Midbrain (tissue), 1 donor: ENCODE measurements around the gene PDLIM4.
A peak's percentile ranks its signal among the peaks of the same experiment; 100 is the strongest.

ENCODE experiments used
- DNase-seq: peaks from one replicate; lab custom pipeline; 2025; lab: John Stamatoyannopoulos, UW

Gene PDLIM4

GRCh38 chr5:132257131-132258101, at the start of gene PDLIM4:
Gene PDLIM4, plus strand, starts transcription at chr5:132257696. Its CDS starts 39 bp downstream, at chr5:132257735.
- DNase-seq, result no peak

- DNase-seq, result no peak
Observed at GRCh38 chr5:132207778-132208177, 49.7 kb upstream of the PDLIM4 start.

DNA sequence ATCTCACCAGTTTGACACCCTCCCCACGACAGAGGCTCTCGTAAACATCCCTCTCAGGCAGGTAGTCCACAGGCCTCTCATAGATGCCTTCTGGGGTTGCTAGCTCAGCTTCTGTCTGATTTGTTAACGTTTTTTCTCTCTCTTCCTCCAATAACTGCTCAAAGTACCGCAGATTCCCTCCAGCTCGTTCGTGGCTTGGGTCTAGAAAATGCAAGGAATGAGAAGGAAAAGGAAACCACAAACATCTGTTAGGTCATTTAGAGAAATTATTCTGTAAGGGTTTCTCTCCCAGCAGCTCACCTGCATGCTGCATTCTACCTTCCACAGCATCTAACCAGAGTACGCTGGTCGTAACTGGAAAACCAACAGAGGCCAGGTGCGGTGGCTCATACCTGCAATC, 48.4 kb upstream of the PDLIM4 start:
- no peak for DNase-seq

- DNase-seq, result no peak
Observed at GRCh38 chr5:132209901-132210545, 47.5 kb upstream of the PDLIM4 start.

DNA sequence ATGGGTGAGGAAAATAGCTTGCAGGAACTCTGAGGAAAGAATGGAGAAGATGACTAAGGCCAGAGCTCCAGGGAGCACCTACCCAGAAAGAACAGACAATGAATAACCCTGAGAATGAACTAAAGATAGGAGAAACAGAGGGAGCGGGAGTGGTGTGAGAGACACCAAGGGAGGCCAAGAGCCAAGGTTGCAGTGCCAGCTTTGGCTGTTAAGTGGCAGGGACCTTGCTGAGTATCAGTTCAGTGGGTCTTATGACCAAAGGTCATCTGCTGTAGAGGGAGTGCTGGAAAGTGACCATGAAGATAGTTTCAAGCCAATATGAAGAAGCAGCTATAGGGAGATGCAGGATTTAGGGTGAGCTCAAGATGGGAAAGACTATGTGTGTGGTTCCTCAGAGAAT, 46.6 kb upstream of the PDLIM4 start:
- no peak for DNase-seq

DNA sequence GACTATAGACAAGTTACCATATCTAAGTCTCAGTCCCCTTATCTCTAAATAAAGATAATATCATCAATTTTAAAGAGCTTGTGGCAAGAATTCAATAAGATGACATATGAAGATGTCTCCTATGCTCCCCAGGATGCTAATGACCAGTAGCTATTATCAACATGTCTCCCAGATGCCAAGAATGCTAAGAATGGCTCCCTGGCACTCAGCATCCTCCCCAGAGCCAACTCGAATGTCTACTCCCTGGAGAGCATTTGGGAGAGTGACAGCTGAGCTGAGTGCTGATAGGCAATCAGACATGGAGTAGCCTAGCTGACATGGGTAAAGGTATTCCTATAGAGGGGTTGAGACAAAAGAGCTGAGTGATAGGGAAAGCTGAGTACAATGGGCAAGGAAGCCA, 45.7 kb upstream of the PDLIM4 start:
- no peak for DNase-seq

DNA sequence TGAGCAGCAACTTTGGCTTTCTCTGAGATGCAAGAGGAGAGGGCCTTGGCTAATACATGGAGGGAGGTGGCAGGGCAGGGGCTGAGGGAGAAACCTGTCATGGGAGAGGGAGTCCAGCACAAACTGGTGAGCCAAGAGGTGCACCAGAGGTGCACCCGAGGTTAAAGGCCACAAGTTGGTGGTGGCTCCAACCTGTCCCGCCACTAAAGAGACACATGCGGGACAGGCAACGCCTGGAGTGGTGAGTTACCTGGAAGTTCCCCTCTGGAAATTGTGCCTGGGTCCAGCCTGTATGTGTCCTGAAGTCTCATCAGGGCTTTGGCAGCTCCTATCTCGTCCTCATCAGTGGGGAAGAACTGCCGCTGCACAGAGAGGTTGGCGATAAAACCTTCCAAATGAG, 43.8 kb upstream of the PDLIM4 start:
- DNase-seq, result no peak

DNA sequence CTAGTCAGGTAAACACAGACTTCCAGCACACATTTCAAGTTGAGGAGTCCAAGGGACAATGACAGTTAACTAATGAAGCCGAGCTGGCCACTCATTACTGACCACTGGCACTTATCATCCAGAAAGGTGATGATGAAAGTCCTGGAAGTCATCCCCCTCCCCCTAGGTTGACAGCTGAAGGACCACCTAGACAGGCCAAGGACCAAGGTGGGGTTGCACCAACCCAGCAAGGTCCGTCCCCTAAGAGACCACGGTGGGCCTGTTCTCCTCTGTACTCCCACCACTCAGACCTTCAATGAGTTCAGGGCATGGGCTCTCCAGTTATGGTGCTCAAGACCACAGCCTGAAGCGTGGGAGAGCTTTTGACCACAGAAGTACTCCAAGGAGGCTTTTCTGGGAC, 43.0 kb upstream of the PDLIM4 start:
- no peak for DNase-seq

DNA sequence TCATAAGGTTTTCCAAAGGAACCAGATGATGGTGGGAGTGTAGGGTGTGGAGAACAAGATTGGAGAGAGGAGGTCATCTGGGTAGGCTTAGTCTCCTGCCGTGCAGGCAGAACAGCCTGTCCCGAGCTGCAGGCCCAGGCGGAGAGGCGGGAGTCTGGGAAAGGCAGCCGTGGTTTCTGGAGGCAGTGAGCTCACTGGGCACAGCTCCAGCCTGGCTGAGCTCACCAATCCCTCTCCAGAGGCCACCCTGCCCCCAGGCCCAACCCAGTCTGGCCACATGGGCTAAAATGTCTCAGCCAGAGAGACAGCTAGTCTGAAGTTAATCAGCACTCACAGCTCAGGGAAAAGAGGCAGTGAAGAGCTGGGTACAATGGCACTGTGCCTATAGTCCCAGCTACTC, 42.2 kb upstream of the PDLIM4 start:
- peak; percentile 75 for DNase-seq

DNA sequence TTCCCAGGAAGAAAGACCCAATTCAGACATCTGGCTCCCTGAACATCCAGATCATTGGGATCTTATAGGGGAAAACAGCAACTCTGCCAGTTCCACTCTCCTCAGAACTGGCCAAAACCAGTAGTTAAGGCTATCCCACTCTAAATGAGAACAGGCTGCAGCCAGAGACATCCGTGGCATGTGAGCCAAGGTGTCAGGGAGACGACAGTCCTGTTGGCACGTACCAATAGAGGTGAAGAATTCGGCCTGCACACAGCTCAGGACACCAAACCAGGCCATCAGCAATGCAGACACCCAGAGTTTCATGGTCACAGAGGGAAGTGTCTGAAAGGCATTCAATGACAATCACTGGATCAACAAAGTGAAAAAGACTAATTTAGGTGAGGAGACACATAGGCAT, 39.2 kb upstream of the PDLIM4 start:
- no peak for DNase-seq

DNA sequence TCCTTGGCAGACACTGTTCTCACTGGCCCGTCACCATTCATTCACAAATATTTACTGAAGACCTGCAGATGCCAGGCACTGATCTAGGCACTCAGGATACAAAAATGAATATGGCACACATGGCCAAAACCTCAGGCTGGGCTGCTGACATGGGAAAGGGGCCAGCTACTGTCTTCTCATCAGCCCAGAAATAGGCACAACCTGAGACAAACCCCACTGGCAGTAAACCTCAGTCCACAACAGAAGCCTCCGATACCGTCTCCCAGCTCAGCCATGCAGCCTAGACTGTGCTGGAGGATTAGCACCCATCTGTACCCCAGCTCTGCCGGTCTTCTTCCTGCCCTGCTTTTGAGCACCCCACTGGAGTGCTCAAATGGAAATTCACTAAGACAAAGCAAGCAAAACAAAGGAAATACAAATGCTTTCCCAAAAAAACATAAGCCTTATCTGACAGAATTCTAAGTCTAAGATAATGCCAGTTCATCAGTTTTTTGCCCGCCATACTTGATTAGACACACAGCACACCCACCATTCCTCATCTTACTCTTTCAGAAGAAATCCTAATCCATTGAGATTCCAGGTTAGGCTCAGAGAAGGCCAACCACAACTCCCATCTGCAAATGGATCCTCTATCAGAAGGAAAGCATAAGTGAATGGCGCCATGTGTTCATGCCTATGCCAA, 38.1 kb upstream of the PDLIM4 start:
- DNase-seq, result no peak

DNA sequence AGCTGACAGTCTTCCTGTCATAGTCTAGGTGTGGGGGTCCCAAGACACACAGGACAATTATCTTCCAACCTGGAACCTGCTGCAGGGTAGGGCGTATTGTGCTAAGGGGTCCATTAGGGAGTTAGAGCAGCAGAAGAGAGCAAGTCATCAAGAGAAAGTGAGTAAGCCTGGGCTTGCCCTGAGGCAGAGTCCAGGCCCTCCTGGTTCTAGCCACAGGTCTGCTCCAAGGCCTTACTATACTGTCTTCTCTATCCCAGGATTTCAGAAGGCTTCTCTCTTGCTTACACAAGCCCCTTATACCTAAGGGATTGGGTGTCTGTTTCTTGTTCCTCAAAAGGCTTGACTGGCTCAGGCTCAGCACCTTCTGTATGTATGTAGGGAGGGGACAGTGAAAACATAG, 37.5 kb upstream of the PDLIM4 start:
- DNase-seq, result no peak

DNA sequence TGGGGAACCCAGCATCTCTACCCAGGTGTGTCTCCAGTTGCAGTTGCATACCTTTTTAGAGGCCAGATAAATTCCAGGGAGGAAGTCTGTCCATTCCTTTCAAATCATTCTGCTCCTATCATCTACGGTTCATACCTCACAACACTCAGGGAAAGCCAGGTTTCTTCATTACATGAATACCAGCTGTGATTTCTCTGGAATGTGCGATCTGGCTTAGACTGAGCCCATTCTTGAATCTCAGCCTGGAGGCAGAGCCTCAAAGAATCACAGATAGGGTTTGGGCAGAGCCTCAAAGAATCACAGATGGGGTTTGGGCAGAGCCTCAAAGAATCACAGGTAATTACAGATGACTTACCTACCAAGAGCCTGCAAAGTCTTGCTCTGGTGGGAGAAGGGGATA, 37.0 kb upstream of the PDLIM4 start:
- DNase-seq, result no peak

DNA sequence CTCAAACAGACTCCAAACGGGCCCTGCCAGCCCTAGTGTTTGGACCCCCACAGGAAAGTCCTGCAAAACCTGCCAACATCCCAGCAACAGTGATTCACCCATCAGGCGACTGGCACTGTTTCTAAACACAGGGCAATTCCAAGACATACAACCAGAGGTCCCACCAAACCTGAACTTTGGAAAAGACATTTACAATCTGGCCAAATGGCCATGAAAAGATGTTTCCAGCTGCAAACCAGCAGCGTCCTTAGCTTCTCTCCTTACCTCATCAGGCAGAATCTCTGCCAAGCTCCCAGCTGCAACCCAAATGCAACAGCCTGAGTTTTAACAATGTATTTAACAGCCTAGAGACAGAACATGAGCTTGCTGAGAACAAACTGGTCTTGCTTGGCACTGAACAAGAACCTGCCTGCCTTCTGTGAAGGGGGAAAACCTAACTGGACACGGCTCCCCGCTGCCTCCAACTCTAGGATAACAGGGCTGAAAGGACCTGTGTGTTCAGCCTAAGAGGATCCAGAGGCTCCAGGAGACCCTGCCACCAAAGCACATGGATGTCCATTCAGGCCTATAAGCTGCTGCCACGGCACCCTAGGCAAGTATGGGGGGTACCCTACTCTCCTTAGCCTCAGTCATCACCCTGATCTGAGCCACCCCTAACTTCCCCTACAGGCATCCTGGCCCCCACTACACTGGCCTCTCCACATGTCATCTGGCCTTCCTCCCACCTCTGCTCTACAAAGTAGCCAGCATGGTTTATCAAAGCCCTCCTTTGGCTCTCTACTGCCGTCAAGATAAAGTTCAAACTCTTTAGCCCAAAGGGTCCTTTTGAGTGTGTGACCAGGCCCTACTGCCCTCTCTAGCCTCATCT, 35.5 kb upstream of the PDLIM4 start:
- DNase-seq, result peak; percentile 17

- DNase-seq, result no peak
Observed at GRCh38 chr5:132222649-132223038, 34.9 kb upstream of the PDLIM4 start.

GRCh38 chr5:132223861-132224260, 33.6 kb upstream of the PDLIM4 start:
- DNase-seq, result no peak

DNA sequence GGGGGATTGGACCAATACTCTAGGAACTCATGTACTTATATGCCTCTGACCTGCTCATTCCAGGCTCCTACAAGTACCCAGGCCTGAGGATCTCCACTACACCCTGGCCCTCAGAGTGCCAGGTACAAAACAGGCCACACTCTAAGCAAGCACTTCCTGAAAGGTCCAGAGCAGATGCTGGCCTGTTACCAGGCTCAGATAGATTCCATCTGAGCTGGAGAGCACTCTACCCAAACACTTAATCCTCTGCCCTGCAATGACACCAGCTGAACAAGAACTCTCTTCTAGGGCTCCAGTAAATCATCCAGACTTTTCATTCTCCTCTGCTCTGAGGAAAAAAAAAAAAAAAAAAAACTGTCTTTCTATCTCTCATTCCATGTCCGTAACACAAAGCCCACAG, 32.8 kb upstream of the PDLIM4 start:
- no peak for DNase-seq

DNA sequence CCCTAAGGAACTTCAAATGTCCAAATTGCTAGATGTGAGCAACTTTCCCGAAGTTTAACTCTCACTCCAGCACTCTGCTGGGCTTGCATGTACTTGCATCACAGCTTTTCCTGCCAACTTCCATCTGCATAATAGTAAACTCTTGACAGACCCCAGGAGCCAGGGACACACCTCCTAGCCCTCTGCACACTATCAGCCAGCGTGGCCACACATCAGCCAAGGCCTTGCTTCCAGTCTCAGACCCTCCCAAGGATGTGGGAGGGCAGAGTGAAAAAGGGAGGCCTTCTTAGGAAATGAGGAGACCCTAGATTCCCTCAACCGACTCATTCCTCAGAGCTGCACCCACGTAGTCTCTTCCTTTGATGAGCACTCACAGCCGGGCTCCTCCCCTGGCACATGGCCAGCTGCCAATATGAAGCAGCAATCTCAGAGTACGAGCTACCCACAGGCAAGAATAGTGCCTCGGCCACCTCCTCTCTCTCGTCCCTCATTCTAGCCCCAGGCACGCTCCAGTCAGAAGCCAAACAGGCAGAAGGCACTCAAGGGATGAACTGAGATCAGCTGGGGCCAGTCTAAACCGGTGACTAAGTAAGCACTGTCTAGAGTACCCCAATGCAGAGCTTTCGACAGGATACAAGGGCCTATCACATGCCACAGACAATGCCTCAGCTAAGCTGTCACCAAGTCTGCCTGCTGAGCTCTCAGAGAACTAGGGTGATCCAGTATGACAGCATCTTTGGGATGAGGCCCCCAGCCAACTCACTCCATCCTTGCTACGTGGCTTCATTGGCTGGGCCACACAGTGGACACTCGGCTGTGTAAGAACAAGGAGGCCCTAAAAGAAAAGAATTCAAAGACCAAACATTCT, 32.1 kb upstream of the PDLIM4 start:
- no peak for DNase-seq

- DNase-seq, result peak; percentile 35
Observed at GRCh38 chr5:132226516-132227234, 30.8 kb upstream of the PDLIM4 start.

- no peak for DNase-seq
Observed at GRCh38 chr5:132227235-132227484, 30.3 kb upstream of the PDLIM4 start.
